K562 (cell line): ENCODE data around the gene ZNRF2. TPM values are rescaled to one million over a fixed set of nuclear protein-coding genes. Genes with fewer than 3 reads are reported as not detected.

Source experiments
- FOS ChIP-seq: IDR thresholded peaks from 3 replicates; pipeline ENCODE4 v1.6.1; 2011; ENCODE audit not compliant: insufficient read length; ENCODE audit errors: extremely low read depth
- FOXJ2 ChIP-seq: fragments of 200-800 bp; sonication (Bioruptor generic); IDR thresholded peaks from 2 replicates; pipeline ENCODE4 v1.6.1; 2016; ENCODE audit warnings: missing genetic modification characterization, missing compliant biosample characterization
- MAFF ChIP-seq: IDR thresholded peaks from 2 replicates; pipeline ENCODE4 v1.6.1; 2012; ENCODE audit warnings: low read length, improper control_type of control experiment
- MTA2 ChIP-seq: fragments of 450-650 bp; IDR thresholded peaks from 2 replicates; pipeline ENCODE4 v1.6.1; 2016; ENCODE audit warnings: low read depth
- MYC ChIP-seq, 2 experiments: fragments of 250-450 bp in 1 of 2; sonication (Bioruptor Pico) in 1 of 2; IDR thresholded peaks; 2 replicates each; pipeline versions ENCODE4 v1.5.1 to v1.6.1; 2012 to 2021; ENCODE audit warnings: low read depth in 2 of 2, borderline replicate concordance in 1 of 2, improper control_type of control experiment in 1 of 2, low read length in 1 of 2, mild to moderate bottlenecking in 1 of 2, moderate library complexity in 1 of 2
- NEUROD1 ChIP-seq: fragments of 150-350 bp; IDR thresholded peaks from 2 replicates; pipeline ENCODE4 v1.6.1; 2014; ENCODE audit warnings: borderline replicate concordance, low read length, low read depth; ENCODE audit not compliant: partially characterized antibody
- PML ChIP-seq: IDR thresholded peaks from 2 replicates; pipeline ENCODE4 v1.6.1; 2012; ENCODE audit warnings: low read length, inconsistent platforms
- SRF ChIP-seq, 2 experiments: fragments of 250-450, 450-650 bp in 1 of 2; sonication (Bioruptor Pico) in 1 of 2; sonication (generic) in 1 of 2; formaldehyde crosslinking; IDR thresholded peaks; 2 replicates each; pipeline versions ENCODE4 v1.5.0 to v1.5.1; 2020 to 2022; ENCODE audit warnings: mild to moderate bottlenecking in 1 of 2, missing genetic modification reagents in 1 of 2
- ZKSCAN8 ChIP-seq: fragments of 200-800 bp; sonication (Bioruptor generic); IDR thresholded peaks from 2 replicates; pipeline ENCODE4 v1.6.1; 2016; ENCODE audit warnings: missing genetic modification characterization, missing compliant biosample characterization
- polyA plus RNA-seq, 8 experiments: library from polyadenylated mRNA; depleted of rRNA in 4 of 8; stranded (reverse) in 5 of 8; unstranded in 3 of 8; fragments of >200 nt; fragmentation: Nextera tagmentation in 2 of 8; fragmentation: Illumina TruSeq in 1 of 8; extraction: Ambion mirVana in 2 of 8; extraction: Trizol in 1 of 8; gene quantifications; 2 replicates each; pipeline versions ENCODE4 v1.2.1 to v1.2.3, GENCODE V29; 2011 to 2014; ENCODE audit warnings: inconsistent platforms in 1 of 8, missing spikeins in 1 of 8
- total RNA-seq, 7 experiments: library from RNA; depleted of rRNA in 6 of 7; stranded (reverse); fragments of >200 nt in 6 of 7; fragmentation: Illumina TruSeq in 2 of 7; extraction: Trizol in 2 of 7; gene quantifications; 2 replicates each; pipeline versions ENCODE4 v1.2.1 to v1.2.3, GENCODE V29; 2011 to 2021; ENCODE audit warnings: low replicate concordance in 1 of 7
- TF ChIP-seq, protein P1 (sequence below): sonication (generic); formaldehyde crosslinking; IDR thresholded peaks from 2 replicates; pipeline ENCODE4 v1.8.1; 2022; ENCODE audit warnings: missing genetic modification reagents
- TF ChIP-seq, protein P2 (sequence below): fragments of 250-450 bp; sonication (Bioruptor Pico); IDR thresholded peaks from 2 replicates; pipeline ENCODE4 v1.8.0; 2021; ENCODE audit warnings: moderate library complexity, mild to moderate bottlenecking, inconsistent platforms

The ZNRF2 gene
- total and polyA plus RNA-seq, 9 of the 15 experiments (the other 6 are each of a cell fraction or from before 2014, with no cell fraction given), result 1.1 to 13.9 (median 5.5) TPM

DNA sequence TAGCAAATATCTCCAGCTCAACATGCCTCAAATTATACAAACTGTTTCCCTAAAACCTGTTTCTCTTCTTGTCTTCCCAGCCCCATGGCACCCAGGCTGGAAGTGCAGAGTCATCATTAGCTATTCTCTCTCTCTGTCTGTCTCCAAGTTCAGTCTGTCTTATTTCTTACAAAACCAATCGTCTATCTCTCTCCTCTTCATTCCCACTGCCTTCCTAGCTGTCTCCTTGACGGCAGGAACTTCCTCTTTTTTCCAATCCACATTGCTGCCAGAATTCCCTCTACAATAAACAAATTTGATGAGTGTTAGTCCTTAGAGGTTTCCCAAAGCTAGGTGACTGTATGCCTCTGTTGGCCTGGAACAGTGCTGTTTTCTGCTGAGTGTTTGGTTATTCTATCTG is 14.9 kb upstream of the ZNRF2 start (continued):
- TF ChIP-seq MTA2, result no peak
- TF ChIP-seq FOXJ2 (tag), result no peak
- TF ChIP-seq FOS, result no peak
- TF ChIP-seq, protein P1, sequence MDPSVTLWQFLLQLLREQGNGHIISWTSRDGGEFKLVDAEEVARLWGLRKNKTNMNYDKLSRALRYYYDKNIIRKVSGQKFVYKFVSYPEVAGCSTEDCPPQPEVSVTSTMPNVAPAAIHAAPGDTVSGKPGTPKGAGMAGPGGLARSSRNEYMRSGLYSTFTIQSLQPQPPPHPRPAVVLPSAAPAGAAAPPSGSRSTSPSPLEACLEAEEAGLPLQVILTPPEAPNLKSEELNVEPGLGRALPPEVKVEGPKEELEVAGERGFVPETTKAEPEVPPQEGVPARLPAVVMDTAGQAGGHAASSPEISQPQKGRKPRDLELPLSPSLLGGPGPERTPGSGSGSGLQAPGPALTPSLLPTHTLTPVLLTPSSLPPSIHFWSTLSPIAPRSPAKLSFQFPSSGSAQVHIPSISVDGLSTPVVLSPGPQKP (CRISPR knock-in tag), result no peak
- no peak for TF ChIP-seq NEUROD1
- TF ChIP-seq PML, result no peak
- TF ChIP-seq, protein P2, sequence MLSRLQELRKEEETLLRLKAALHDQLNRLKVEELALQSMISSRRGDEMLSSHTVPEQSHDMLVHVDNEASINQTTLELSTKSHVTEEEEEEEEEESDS (CRISPR knock-in tag), result no peak
- TF ChIP-seq MYC (IDR thresholded peaks at IDR 0.05; ENCODE audit: low read depth, low read length), result no peak
- TF ChIP-seq MYC (CRISPR knock-in tag; IDR thresholded peaks at IDR 0.05; ENCODE audit: borderline replicate concordance, low read depth), result no peak
- TF ChIP-seq MAFF, result peak; percentile 69; the same call in 1 of the 2 replicates
- no peak for TF ChIP-seq SRF (CRISPR knock-in tag; IDR thresholded peaks at IDR 0.05)
- no peak for TF ChIP-seq ZKSCAN8
- TF ChIP-seq, all 486 proteins: peak for 10
